ENCODE data around the gene CADPS2.

GRCh38 chr7:122430710-122431109 is 455.6 kb downstream of the CADPS2 start:
- TF ChIP-seq ELF4 (CRISPR knock-in tag; IDR thresholded peaks at IDR 0.05; ENCODE audit: low read depth), result no peak
- TF ChIP-seq E2F4 (CRISPR knock-in tag; IDR thresholded peaks at IDR 0.05; ENCODE audit: borderline replicate concordance, low read depth), result no peak
- TF ChIP-seq TCF7 (CRISPR knock-in tag; IDR thresholded peaks at IDR 0.05; ENCODE audit: low read depth), result no peak
- TF ChIP-seq ZNF512 (CRISPR knock-in tag; IDR thresholded peaks at IDR 0.05; ENCODE audit: borderline replicate concordance), result no peak
- no peak for TF ChIP-seq CTCF (IDR thresholded peaks at IDR 0.05)

All from WTC11 (cell line).